WI38 (cell line): ENCODE results near the gene NEK3.
"Not testable (repeated sequence)": the region's sequence is repeated elsewhere in the genome, so short reads cannot be mapped to it uniquely, and the experiment has no call there.

ENCODE experiments used
- H3K4me3 ChIP-seq: 2 replicates; pipeline ENCODE4 v1.5.1; 2011; ENCODE audit warnings: low read depth, mild to moderate bottlenecking, control low read depth, low read length
- CTCF ChIP-seq: IDR thresholded peaks from 2 replicates; pipeline ENCODE4 v1.5.1; 2012; ENCODE audit warnings: low read depth, mild to moderate bottlenecking, control low read depth, low read length

The NEK3 gene

GRCh38 chr13:52165411-52165810 is 6.0 kb upstream of the NEK3 start:
- TF ChIP-seq CTCF = no peak
- H3K4me3 ChIP-seq = no peak overlapping the region

- TF ChIP-seq CTCF = no peak
- no peak overlapping the region for H3K4me3 ChIP-seq
Measured at GRCh38 chr13:52164989-52165388, 5.6 kb upstream of the NEK3 start.

- H3K4me3 ChIP-seq = not testable (repeated sequence)
Measured at GRCh38 chr13:52163878-52164277, 4.5 kb upstream of the NEK3 start.

GRCh38 chr13:52162279-52163101 is 3.1 kb upstream of the NEK3 start:
- TF ChIP-seq CTCF = no peak
- no peak overlapping the region for H3K4me3 ChIP-seq

GRCh38 chr13:52161181-52161646 is 1.8 kb upstream of the NEK3 start:
- TF ChIP-seq CTCF = no peak
- H3K4me3 ChIP-seq = no peak overlapping the region

- no peak for TF ChIP-seq CTCF
- no peak overlapping the region for H3K4me3 ChIP-seq
Measured at GRCh38 chr13:52160506-52160905, 1.1 kb upstream of the NEK3 start.

- H3K4me3 ChIP-seq = no peak overlapping the region
Measured at GRCh38 chr13:52160053-52160452, 656 bp upstream of the NEK3 start.

More at GRCh38 chr13:52160053-52160452, 656 bp upstream of the NEK3 start:
- no peak for TF ChIP-seq CTCF
